Stimulated activated CD4-positive, alpha-beta T cell treated with anti-CD3 and anti-CD28 coated beads, Interleukin-2, amount 100 ng/mL, for 4 hours (primary cell): Measurements from ENCODE around the gene NPAT.
"Not testable (repeated sequence)": the region's sequence is repeated elsewhere in the genome, so short reads cannot be mapped to it uniquely, and the experiment has no call there.

ENCODE experiments used
- DNase-seq: peaks from one replicate; pipeline ENCODE4 v3.0.0-alpha.2; 2020; ENCODE audit warnings: low read depth

Gene NPAT

DNA sequence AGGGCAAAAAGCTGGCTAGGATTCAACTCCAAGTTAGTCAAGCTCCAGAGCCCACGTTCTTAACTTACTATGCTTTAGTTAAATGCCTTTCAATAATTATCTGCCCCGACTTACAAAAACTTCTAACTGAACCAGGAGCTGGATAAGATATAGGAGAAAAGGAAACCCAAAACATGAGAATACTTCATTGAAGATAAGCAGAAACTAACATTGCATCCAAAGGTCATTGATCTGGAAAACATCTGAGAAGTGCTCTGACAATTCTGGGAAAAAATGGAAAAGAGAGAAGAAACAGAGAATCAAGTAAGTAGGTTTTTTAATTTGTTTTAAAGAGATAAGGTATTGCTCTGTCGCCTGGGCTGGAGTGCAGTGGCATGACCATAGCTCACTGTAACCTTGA is 73.9 kb downstream of the NPAT start:
- DNase-seq: no peak

GRCh38 chr11:108147150-108147549 is 75.3 kb downstream of the NPAT start:
- DNase-seq: no peak

DNA sequence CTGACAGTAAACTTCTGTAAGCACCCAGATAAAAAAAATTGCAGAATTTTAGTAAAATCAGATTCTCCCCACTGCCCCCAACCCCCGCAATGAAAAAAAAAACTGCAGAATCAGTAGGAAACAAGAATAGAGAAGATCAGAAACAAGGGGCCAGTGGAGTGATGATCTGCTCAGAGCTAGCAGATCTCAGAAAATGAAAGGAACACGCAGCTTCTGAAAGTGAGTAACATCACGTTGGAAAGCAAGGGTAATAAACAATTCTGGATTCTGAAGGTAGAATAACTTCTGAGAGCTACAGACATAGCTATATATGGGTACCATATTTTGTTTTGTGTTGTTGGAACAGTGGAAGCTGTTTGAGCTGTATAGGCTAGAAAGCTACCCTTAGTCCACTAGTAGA is 77.8 kb downstream of the NPAT start:
- DNase-seq: no peak

GRCh38 chr11:108142304-108142703 is 80.1 kb downstream of the NPAT start:
- no peak for DNase-seq

- no peak for DNase-seq
Observed at GRCh38 chr11:108137212-108137611, 85.2 kb downstream of the NPAT start.

GRCh38 chr11:108135845-108136544 is 86.4 kb downstream of the NPAT start:
- DNase-seq: peak; percentile 9

GRCh38 chr11:108132993-108133538 is 89.4 kb downstream of the NPAT start:
- not testable (repeated sequence) for DNase-seq

GRCh38 chr11:108131993-108132392 is 90.4 kb downstream of the NPAT start:
- DNase-seq: no peak

- DNase-seq: no peak
Observed at GRCh38 chr11:108128772-108129171, 93.7 kb downstream of the NPAT start.

DNA sequence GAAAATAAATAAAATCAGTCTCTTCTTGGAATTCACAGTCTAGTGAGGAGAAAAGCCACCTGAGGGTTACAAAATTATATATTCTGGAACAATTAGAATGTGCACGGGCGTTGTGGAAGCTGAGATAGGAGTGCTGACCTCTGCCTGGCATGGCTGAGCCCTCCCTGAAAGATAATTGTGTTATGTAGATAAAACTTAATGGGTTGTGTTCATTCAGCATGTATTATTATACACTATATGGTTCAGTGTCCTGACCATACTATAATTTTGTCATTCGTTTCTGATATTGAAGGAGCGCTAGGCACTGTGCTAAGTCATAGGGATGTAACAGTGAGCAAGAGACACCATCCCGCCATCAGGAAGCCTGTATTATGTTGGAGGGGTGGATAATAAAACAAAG is 97.3 kb downstream of the NPAT start:
- no peak for DNase-seq

GRCh38 chr11:108122166-108122628 is 100.2 kb downstream of the NPAT start:
- DNase-seq: no peak

- DNase-seq: peak; percentile 92
Observed at GRCh38 chr11:108121274-108122155, 100.9 kb downstream of the NPAT start, which contains the start of gene ACAT1. Gene ACAT1, plus strand, starts transcription at chr11:108121567. Its CDS starts 40 bp downstream, at chr11:108121607.

DNA sequence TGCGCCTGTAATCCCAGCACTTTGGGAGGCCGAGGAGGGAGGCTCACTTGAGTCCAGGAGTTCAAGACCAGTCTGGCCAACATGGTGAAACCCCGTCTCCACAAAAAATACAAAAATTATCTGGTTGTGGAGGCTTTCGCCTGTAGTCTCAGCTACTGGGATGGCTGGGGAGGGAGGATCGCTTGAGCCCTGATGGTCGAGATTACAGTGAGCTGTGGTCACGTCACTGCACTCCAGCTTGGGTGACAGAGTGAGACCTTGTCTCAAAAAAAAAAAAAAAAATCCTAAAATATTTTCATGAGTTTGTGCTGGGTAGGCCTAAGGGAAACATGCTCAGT is 101.5 kb downstream of the NPAT start:
- DNase-seq: not testable (repeated sequence)

GRCh38 chr11:108117746-108118371 is 104.6 kb downstream of the NPAT start:
- DNase-seq: no peak

DNA sequence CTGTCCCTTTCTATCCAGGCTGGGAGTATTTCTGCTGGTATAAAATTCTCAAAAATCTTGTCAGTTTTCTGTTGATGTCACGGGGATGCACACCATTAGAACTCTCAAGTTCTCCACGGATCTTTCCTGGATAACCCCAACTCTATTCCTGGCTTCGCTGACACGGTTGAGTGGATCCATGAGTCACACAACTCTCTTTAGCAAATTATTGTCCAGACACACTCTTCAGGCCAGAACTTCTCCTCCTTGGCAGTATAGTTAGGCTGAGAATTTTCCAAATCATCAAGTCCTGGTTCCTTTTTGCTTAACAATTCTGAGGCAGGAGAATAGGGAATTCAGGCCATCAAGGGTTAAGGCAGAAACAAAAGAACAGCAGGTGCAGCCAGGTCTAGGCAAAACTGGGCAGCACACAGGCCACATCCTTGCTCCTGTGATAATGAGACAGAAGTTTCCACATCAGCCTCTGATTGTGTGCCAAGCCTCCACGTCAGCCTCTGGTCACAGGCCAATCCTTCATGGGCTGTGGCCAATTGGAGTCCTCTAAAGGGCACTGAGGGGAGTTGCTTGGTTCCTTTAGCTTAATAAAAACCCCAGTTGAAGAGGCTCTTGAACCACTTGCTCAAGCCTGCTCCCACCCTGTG is 106.8 kb downstream of the NPAT start:
- DNase-seq: no peak

DNA sequence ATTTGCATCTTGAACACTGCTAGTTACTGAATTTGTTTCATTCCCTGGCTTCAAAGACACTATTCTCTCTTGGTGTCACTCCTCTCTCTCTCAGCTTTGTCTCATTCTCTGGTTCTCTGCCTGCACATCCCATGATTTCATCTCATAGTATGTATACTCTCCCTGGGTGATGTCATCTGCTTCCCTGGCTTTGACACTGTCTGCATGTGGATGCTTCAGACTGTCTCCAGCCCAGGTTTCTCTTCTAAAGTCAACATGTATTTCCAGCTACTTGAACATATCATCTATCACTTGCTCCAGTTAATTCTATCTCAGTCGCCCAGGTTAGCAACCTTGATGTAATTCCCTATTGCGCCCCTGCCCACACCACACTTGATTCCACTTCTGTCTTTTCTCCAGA is 110.4 kb downstream of the NPAT start:
- DNase-seq: no peak

DNA sequence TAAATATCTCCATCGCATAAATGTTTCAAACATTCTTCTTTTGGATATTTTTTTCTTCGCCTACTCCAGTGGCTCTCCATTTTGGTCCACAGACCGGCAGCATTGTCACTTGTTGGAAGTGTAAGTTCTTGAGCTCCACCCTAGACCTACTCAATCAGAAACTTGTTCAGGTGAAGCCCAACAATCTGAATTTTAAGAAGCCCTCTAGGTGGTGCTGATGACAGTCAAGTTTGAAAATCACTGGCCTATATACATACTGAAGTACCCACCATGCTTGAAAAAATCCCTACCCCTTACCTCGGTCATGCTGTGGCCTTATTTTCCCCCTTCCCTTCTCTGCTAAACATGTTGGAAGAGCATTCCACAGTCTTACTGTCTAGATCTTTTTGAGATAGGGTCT is 111.3 kb downstream of the NPAT start:
- no peak for DNase-seq
